CD4-positive, alpha-beta T cell treated with Interleukin-6 at 100 ng/mL for 8 hours (primary cell): ENCODE results near the gene HOXA4.

Source experiments
- DNase-seq: peaks from one replicate; pipeline ENCODE4 v3.0.0-alpha.2; 2020; ENCODE audit warnings: mixed read lengths, low spot score

The HOXA4 gene

GRCh38 chr7:27158436-27159265, 28.1 kb upstream of the HOXA4 start:
- no peak for DNase-seq

GRCh38 chr7:27157702-27158431, 27.3 kb upstream of the HOXA4 start:
- DNase-seq, result no peak

GRCh38 chr7:27156916-27157701, 26.6 kb upstream of the HOXA4 start:
- DNase-seq, result no peak

GRCh38 chr7:27156508-27156898, 25.9 kb upstream of the HOXA4 start, which contains the start of gene HOXA7:
Gene HOXA7 (minus strand): TSS chr7:27156675. CDS start chr7:27156545, 130 bp downstream.
- no peak for DNase-seq

GRCh38 chr7:27155816-27156507, 25.4 kb upstream of the HOXA4 start:
- no peak for DNase-seq

- no peak for DNase-seq
Measured at GRCh38 chr7:27154901-27155815, 24.6 kb upstream of the HOXA4 start.

GRCh38 chr7:27154369-27154768, 23.8 kb upstream of the HOXA4 start:
- no peak for DNase-seq

GRCh38 chr7:27153526-27153925, 23.0 kb upstream of the HOXA4 start:
- DNase-seq, result no peak

- no peak for DNase-seq
Measured at GRCh38 chr7:27152816-27153442, 22.4 kb upstream of the HOXA4 start.

GRCh38 chr7:27151931-27152815, 21.6 kb upstream of the HOXA4 start, which contains the start of gene HOXA3:
Gene HOXA3 (minus strand): TSS chr7:27152583. CDS start chr7:27110640, 41,943 bp downstream.
- no peak for DNase-seq

- no peak for DNase-seq
Measured at GRCh38 chr7:27151341-27151930, 20.9 kb upstream of the HOXA4 start.

- DNase-seq, result peak; percentile 56
Measured at GRCh38 chr7:27150568-27151340, 20.2 kb upstream of the HOXA4 start.

GRCh38 chr7:27149842-27150567, 19.4 kb upstream of the HOXA4 start:
- no peak for DNase-seq

- DNase-seq, result no peak
Measured at GRCh38 chr7:27148756-27149641, 18.4 kb upstream of the HOXA4 start.

- no peak for DNase-seq
Measured at GRCh38 chr7:27148031-27148755, 17.6 kb upstream of the HOXA4 start.
